ENCODE data around the gene ZIK1.

- TF ChIP-seq EZH2 (IDR thresholded peaks at IDR 0.05; ENCODE audit: low read length) (no peak), CTCF (optimal IDR thresholded peaks at IDR 0.05 in 1 of 3, IDR thresholded peaks at IDR 0.05 in 1 of 3, conservative IDR thresholded peaks at IDR 0.05 in 1 of 3; ENCODE audit: extremely low read depth in 1 of 3, insufficient read depth in 2 of 3, low read length in 3 of 3) (peak in 1 of 3 experiments; percentile 47)
These were observed 5.3 kb upstream of the ZIK1 start, which contains the start of gene ZNF416 for GRCh38 chr19:57578487-57579205.

All from keratinocyte (primary cell).